Progenitor cell of endocrine pancreas (in vitro differentiated cells): Measurements from ENCODE around the gene STK39. TPM values are rescaled to one million over a fixed set of nuclear protein-coding genes. Genes with fewer than 3 reads are reported as not detected.

Experiments used
- DNase-seq: peaks from one replicate; pipeline ENCODE4 v3.0.0; 2021; ENCODE audit warnings: low spot score; ENCODE audit not compliant: unreplicated experiment
- H3K27ac Mint-ChIP-seq: 2 replicates; pipeline ENCODE4 v1.8.0; 2021; ENCODE audit warnings: mild to moderate bottlenecking, moderate library complexity, mixed read lengths
- H3K27me3 Mint-ChIP-seq: 2 replicates; pipeline ENCODE4 v1.8.0; 2021; ENCODE audit warnings: mixed read lengths
- H3K36me3 Mint-ChIP-seq: 2 replicates; pipeline ENCODE4 v1.8.0; 2022; ENCODE audit warnings: mixed read lengths; ENCODE audit not compliant: insufficient read depth
- H3K4me1 Mint-ChIP-seq: 2 replicates; pipeline ENCODE4 v1.8.0; 2021; ENCODE audit warnings: low read depth, mixed read lengths
- H3K4me3 Mint-ChIP-seq: 2 replicates; pipeline ENCODE4 v1.8.0; 2021; ENCODE audit warnings: low read depth, mild to moderate bottlenecking, moderate library complexity, mixed read lengths
- H3K9me3 Mint-ChIP-seq: 2 replicates; pipeline ENCODE4 v1.8.0; 2021; ENCODE audit warnings: low read depth, mixed read lengths
- CTCF ChIP-seq: fragments of 200-600 bp; sonication (generic); IDR thresholded peaks from one replicate; pipeline ENCODE4 v1.5.0; 2021; ENCODE audit warnings: antibody characterized with exemption, mild to moderate bottlenecking; ENCODE audit not compliant: unreplicated experiment
- total RNA-seq: library from RNA; stranded (reverse); gene quantifications from 2 replicates; pipeline ENCODE4 v1.2.1, GENCODE V29; 2021

The STK39 gene
- total RNA-seq, 1 donor from 2014 or later, result 22.9 TPM

GRCh38 chr2:168165985-168166901, 81.2 kb downstream of the STK39 start:
- no peak for DNase-seq
- Mint-ChIP-seq H3K4me1 (no peaks in the 10 kb centered on the region), H3K27me3 (no peaks in the 10 kb centered on the region), H3K36me3 (peaks cover 4% of the 10 kb centered on the region), H3K4me3 (no peak overlapping the region), H3K9me3 (no peaks in the 10 kb centered on the region), H3K27ac (peak overlapping the region; percentile 8)
- no peak for TF ChIP-seq CTCF

GRCh38 chr2:168165397-168165796, 82.0 kb downstream of the STK39 start:
- H3K4me3 Mint-ChIP-seq, result no peak overlapping the region
- no peaks in the 10 kb centered on the region for H3K9me3 Mint-ChIP-seq
- H3K27ac Mint-ChIP-seq, result no peak overlapping the region
- TF ChIP-seq CTCF, result no peak
- peaks cover 4% of the 10 kb centered on the region for H3K36me3 Mint-ChIP-seq
- DNase-seq, result no peak
- H3K4me1 Mint-ChIP-seq, result no peaks in the 10 kb centered on the region
- H3K27me3 Mint-ChIP-seq, result no peaks in the 10 kb centered on the region

- no peak overlapping the region for H3K27ac Mint-ChIP-seq
- TF ChIP-seq CTCF, result peak; percentile 25
- H3K36me3 Mint-ChIP-seq, result peaks cover 6% of the 10 kb centered on the region
- H3K27me3 Mint-ChIP-seq, result no peaks in the 10 kb centered on the region
- H3K4me3 Mint-ChIP-seq, result no peak overlapping the region
- DNase-seq, result no peak
- no peaks in the 10 kb centered on the region for H3K4me1 Mint-ChIP-seq
- no peaks in the 10 kb centered on the region for H3K9me3 Mint-ChIP-seq
These were observed 86.5 kb downstream of the STK39 start for GRCh38 chr2:168160897-168161296.

GRCh38 chr2:168159754-168160585, 87.4 kb downstream of the STK39 start:
- no peak for DNase-seq
- Mint-ChIP-seq H3K4me1 (peaks cover 4% of the 10 kb centered on the region), H3K27me3 (no peaks in the 10 kb centered on the region), H3K9me3 (no peaks in the 10 kb centered on the region), H3K27ac (no peak overlapping the region), H3K36me3 (peaks cover 6% of the 10 kb centered on the region), H3K4me3 (no peak overlapping the region)
- no peak for TF ChIP-seq CTCF

- Mint-ChIP-seq H3K27me3 (no peaks in the 10 kb centered on the region), H3K4me1 (peaks cover 6% of the 10 kb centered on the region), H3K9me3 (no peaks in the 10 kb centered on the region), H3K27ac (peak overlapping the region; percentile 22), H3K4me3 (no peak overlapping the region), H3K36me3 (peaks cover 6% of the 10 kb centered on the region)
- TF ChIP-seq CTCF, result no peak
- no peak for DNase-seq
These were observed 88.8 kb downstream of the STK39 start for GRCh38 chr2:168158586-168158985.
